HEK293 (cell line): Measurements from ENCODE around the gene MINPP1.

Experiments
- CTCF ChIP-seq: fragments of 450-650 bp; formaldehyde crosslinking; IDR thresholded peaks from 2 replicates; pipeline ENCODE4 v1.5.1; 2016; ENCODE audit warnings: missing biosample characterization, missing genetic modification characterization
- GLI2 ChIP-seq: fragments of 450-650 bp; formaldehyde crosslinking; IDR thresholded peaks from 2 replicates; pipeline ENCODE4; 2017; ENCODE audit warnings: missing biosample characterization, missing genetic modification characterization, low read depth, borderline replicate concordance
- MZF1 ChIP-seq: fragments of 450-650 bp; formaldehyde crosslinking; IDR thresholded peaks from 2 replicates; pipeline ENCODE4 v1.5.1; 2017; ENCODE audit warnings: missing biosample characterization, missing genetic modification characterization, borderline replicate concordance
- SP3 ChIP-seq: fragments of 450-650 bp; formaldehyde crosslinking; IDR thresholded peaks from 2 replicates; pipeline ENCODE4 v1.5.1; 2016; ENCODE audit warnings: missing biosample characterization, missing genetic modification characterization
- TCF7L2 ChIP-seq: IDR thresholded peaks from 2 replicates; pipeline ENCODE4 v1.6.1; 2011; ENCODE audit warnings: low read depth, mild to moderate bottlenecking, inconsistent platforms, low read length, moderate library complexity, borderline replicate concordance
- ZBTB8A ChIP-seq: fragments of 450-650 bp; formaldehyde crosslinking; IDR thresholded peaks from 2 replicates; pipeline ENCODE4 v1.5.1; 2016; ENCODE audit warnings: missing biosample characterization, missing genetic modification characterization
- ZNF140 ChIP-seq: fragments of 450-650 bp; formaldehyde crosslinking; IDR thresholded peaks from 2 replicates; pipeline ENCODE4 v1.5.1; 2016; ENCODE audit warnings: missing biosample characterization, missing genetic modification characterization
- ZNF292 ChIP-seq: fragments of 450-650 bp; formaldehyde crosslinking; IDR thresholded peaks from 2 replicates; pipeline ENCODE4 v1.5.1; 2016; ENCODE audit warnings: low read depth, missing biosample characterization, missing genetic modification characterization, borderline replicate concordance
- ZNF555 ChIP-seq: fragments of 450-650 bp; formaldehyde crosslinking; conservative IDR thresholded peaks from 2 replicates; pipeline ENCODE4 v1.5.1; 2017; ENCODE audit warnings: missing biosample characterization, mild to moderate bottlenecking, missing genetic modification characterization, inconsistent platforms
- TF ChIP-seq, protein P1 (sequence below): fragments of 450-650 bp; formaldehyde crosslinking; IDR thresholded peaks from 2 replicates; pipeline ENCODE4 v1.5.1; 2016; ENCODE audit warnings: missing biosample characterization, missing genetic modification characterization

DNA sequence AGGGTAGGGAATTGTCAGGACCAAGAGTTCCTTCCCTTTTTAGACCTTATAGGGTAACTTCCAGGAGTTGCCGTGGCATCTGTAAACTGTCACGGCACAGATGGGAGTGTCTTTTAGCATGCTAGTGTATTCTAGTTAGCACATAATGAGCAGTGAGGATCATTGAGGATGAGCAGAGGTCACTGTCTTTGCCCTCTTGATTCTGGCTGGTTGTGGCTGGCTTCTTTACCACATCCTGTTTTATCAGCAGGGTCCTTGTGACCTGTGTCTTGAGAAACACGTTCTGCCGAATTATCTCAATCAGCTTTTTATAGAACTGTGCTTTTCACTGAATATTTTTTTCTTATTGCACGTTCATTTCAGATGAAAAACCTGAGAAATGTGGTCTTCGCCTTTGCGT is 41.5 kb downstream of the MINPP1 start:
- no peak for TF ChIP-seq MZF1 (tag by site-specific recombination)
- TF ChIP-seq ZNF292 (tag by site-specific recombination): no peak
- TF ChIP-seq ZNF140 (tag by site-specific recombination): no peak
- TF ChIP-seq, protein P1, sequence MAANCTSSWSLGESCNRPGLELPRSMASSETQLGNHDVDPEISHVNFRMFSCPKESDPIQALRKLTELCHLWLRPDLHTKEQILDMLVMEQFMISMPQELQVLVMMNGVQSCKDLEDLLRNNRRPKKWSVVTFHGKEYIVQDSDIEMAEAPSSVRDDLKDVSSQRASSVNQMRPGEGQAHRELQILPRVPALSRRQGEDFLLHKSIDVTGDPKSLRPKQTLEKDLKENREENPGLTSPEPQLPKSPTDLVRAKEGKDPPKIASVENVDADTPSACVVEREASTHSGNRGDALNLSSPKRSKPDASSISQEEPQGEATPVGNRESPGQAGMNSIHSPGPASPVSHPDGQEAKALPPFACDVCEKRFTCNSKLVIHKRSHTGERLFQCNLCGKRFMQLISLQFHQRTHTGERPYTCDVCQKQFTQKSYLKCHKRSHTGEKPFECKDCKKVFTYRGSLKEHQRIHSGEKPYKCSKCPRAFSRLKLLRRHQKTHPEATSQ: no peak
- TF ChIP-seq TCF7L2: no peak
- no peak for TF ChIP-seq GLI2 (tag by site-specific recombination)
- no peak for TF ChIP-seq CTCF (tag by site-specific recombination)
- TF ChIP-seq SP3 (tag by site-specific recombination): no peak
- no peak for TF ChIP-seq ZBTB8A
- no peak for TF ChIP-seq ZNF555 (tag by site-specific recombination)
